AG09319 (cell line): ENCODE measurements around the gene LRRC17.
"Not testable (repeated sequence)": the region's sequence is repeated elsewhere in the genome, so short reads cannot be mapped to it uniquely, and the experiment has no call there.

ENCODE experiments used
- DNase-seq: peaks from one replicate; pipeline ENCODE4 v3.0.0-alpha.2; 2010; ENCODE audit warnings: low read depth; ENCODE audit errors: extremely low read depth
- CTCF ChIP-seq: IDR thresholded peaks from 2 replicates; pipeline ENCODE4 v1.5.1; 2011; ENCODE audit warnings: low read depth, mild to moderate bottlenecking, inconsistent platforms, low read length, moderate library complexity

LRRC17 gene

GRCh38 chr7:102897211-102897631, 15.6 kb upstream of the LRRC17 start:
- DNase-seq = no peak
- TF ChIP-seq CTCF = no peak

- no peak for TF ChIP-seq CTCF
- DNase-seq = no peak
These were observed 14.8 kb upstream of the LRRC17 start for GRCh38 chr7:102897856-102898531.

- TF ChIP-seq CTCF = no peak
- no peak for DNase-seq
These were observed 14.3 kb upstream of the LRRC17 start for GRCh38 chr7:102898532-102898859.

- not testable (repeated sequence) for DNase-seq
These were observed 10.7 kb upstream of the LRRC17 start for GRCh38 chr7:102902052-102902451.

GRCh38 chr7:102903576-102903975, 9.2 kb upstream of the LRRC17 start:
- DNase-seq = not testable (repeated sequence)

GRCh38 chr7:102908676-102909075, 4.1 kb upstream of the LRRC17 start:
- no peak for TF ChIP-seq CTCF
- DNase-seq = no peak

- no peak for DNase-seq
- TF ChIP-seq CTCF = no peak
These were observed 1.0 kb downstream of the LRRC17 start for GRCh38 chr7:102913826-102914225.

GRCh38 chr7:102914585-102914984, 1.8 kb downstream of the LRRC17 start:
- DNase-seq = no peak
- TF ChIP-seq CTCF = no peak
